GM12875 (cell line): ENCODE results near the gene PROC.

Source experiments
- H3K4me3 ChIP-seq: one replicate; pipeline ENCODE4 v1.5.1; 2011; ENCODE audit warnings: low read depth, low read length, control low read depth
- CTCF ChIP-seq: IDR thresholded peaks from 2 replicates; pipeline ENCODE4 v1.5.1; 2011; ENCODE audit warnings: low read depth, mild to moderate bottlenecking, control low read depth, inconsistent platforms, low read length, moderate library complexity, borderline replicate concordance; ENCODE audit not compliant: insufficient read depth

PROC gene

GRCh38 chr2:127401757-127402695, 16.2 kb upstream of the PROC start:
- no peak overlapping the region for H3K4me3 ChIP-seq
- TF ChIP-seq CTCF = no peak

- TF ChIP-seq CTCF = no peak
- no peak overlapping the region for H3K4me3 ChIP-seq
These were observed 14.8 kb upstream of the PROC start for GRCh38 chr2:127403460-127403859.

GRCh38 chr2:127404466-127405254, 13.6 kb upstream of the PROC start:
- TF ChIP-seq CTCF = no peak
- H3K4me3 ChIP-seq = no peak overlapping the region

- no peak for TF ChIP-seq CTCF
- no peak overlapping the region for H3K4me3 ChIP-seq
These were observed 13.0 kb upstream of the PROC start for GRCh38 chr2:127405255-127405610.

- TF ChIP-seq CTCF = no peak
- no peak overlapping the region for H3K4me3 ChIP-seq
These were observed 11.8 kb upstream of the PROC start for GRCh38 chr2:127406454-127406853.

GRCh38 chr2:127407091-127407490, 11.1 kb upstream of the PROC start:
- no peak overlapping the region for H3K4me3 ChIP-seq
- no peak for TF ChIP-seq CTCF

GRCh38 chr2:127407661-127408003, 10.6 kb upstream of the PROC start:
- TF ChIP-seq CTCF = no peak
- no peak overlapping the region for H3K4me3 ChIP-seq
